Stimulated activated CD4-positive, alpha-beta T cell treated with anti-CD3 and anti-CD28 coated beads, Interleukin-1b, Interleukin-23, amount 100 ng/mL, for 48 hours (primary cell): Measurements from ENCODE around the gene SLC2A4RG.
A peak's percentile ranks its signal among the peaks of the same experiment; 100 is the strongest.
"Not testable (repeated sequence)": the region's sequence is repeated elsewhere in the genome, so short reads cannot be mapped to it uniquely, and the experiment has no call there.

Experiments used
- DNase-seq: peaks from one replicate; pipeline ENCODE4 v3.0.0-alpha.2; 2020

The SLC2A4RG gene

GRCh38 chr20:63714858-63715257 is 24.7 kb upstream of the SLC2A4RG start:
- no peak for DNase-seq

- DNase-seq, result no peak
Observed at GRCh38 chr20:63718996-63719395, 20.6 kb upstream of the SLC2A4RG start.

GRCh38 chr20:63722967-63723622 is 16.5 kb upstream of the SLC2A4RG start:
- not testable (repeated sequence) for DNase-seq

- not testable (repeated sequence) for DNase-seq
Observed at GRCh38 chr20:63730189-63730733, 9.3 kb upstream of the SLC2A4RG start.

- no peak for DNase-seq
Observed at GRCh38 chr20:63731410-63731809, 8.2 kb upstream of the SLC2A4RG start.

GRCh38 chr20:63732118-63733095 is 7.2 kb upstream of the SLC2A4RG start:
- DNase-seq, result no peak

GRCh38 chr20:63733117-63733516 is 6.5 kb upstream of the SLC2A4RG start:
- no peak for DNase-seq

GRCh38 chr20:63733579-63734081 is 5.9 kb upstream of the SLC2A4RG start:
- DNase-seq, result no peak

GRCh38 chr20:63734111-63734945 is 5.2 kb upstream of the SLC2A4RG start:
- no peak for DNase-seq

GRCh38 chr20:63734946-63735858 is 4.4 kb upstream of the SLC2A4RG start:
- no peak for DNase-seq

- peak; percentile 48 for DNase-seq
Observed at GRCh38 chr20:63735859-63736718, 3.5 kb upstream of the SLC2A4RG start, which contains the start of gene LIME1. Gene LIME1 (plus strand): TSS chr20:63736664. CDS start chr20:63737550, 886 bp downstream.

- DNase-seq, result peak; percentile 47
Observed at GRCh38 chr20:63736893-63737694, 2.5 kb upstream of the SLC2A4RG start.

GRCh38 chr20:63737695-63737944 is 2.0 kb upstream of the SLC2A4RG start:
- DNase-seq, result no peak

GRCh38 chr20:63737945-63738686 is 1.5 kb upstream of the SLC2A4RG start:
- no peak for DNase-seq

- DNase-seq, result peak; percentile 36
Observed at GRCh38 chr20:63738687-63739129, 868 bp upstream of the SLC2A4RG start.

GRCh38 chr20:63740070-63740626 is 572 bp downstream of the SLC2A4RG start:
- peak; percentile 28 for DNase-seq

- DNase-seq, result peak; percentile 42
Observed at GRCh38 chr20:63740627-63741353, 1.2 kb downstream of the SLC2A4RG start.

- no peak for DNase-seq
Observed at GRCh38 chr20:63741354-63741675, 1.7 kb downstream of the SLC2A4RG start.
